Stomach smooth muscle (tissue), 2 donors: Measurements from ENCODE around the gene GABRG3.

ENCODE experiments used
- H3K27ac ChIP-seq: one replicate; pipeline ENCODE4 v1.7.0; 2013; ENCODE audit warnings: mild to moderate bottlenecking, low read length, inconsistent platforms
- H3K27me3 ChIP-seq, 2 donors: one replicate each; pipeline ENCODE4 v1.7.0; 2013; ENCODE audit warnings: low read length in 2 of 2; ENCODE audit not compliant: insufficient read depth in 2 of 2, control insufficient read depth in 1 of 2
- H3K36me3 ChIP-seq, 2 donors: one replicate each; pipeline ENCODE4 v1.7.0; 2013; ENCODE audit warnings: low read length in 2 of 2; ENCODE audit not compliant: control insufficient read depth in 2 of 2, insufficient read depth in 2 of 2
- H3K4me1 ChIP-seq: one replicate; pipeline ENCODE4 v1.7.0; 2013; ENCODE audit warnings: low read length; ENCODE audit not compliant: control insufficient read depth, insufficient read depth
- H3K4me3 ChIP-seq, 2 donors: one replicate each; pipeline ENCODE4 v1.7.0; 2013; ENCODE audit warnings: low read length in 2 of 2
- H3K9ac ChIP-seq, 2 donors: one replicate each; pipeline ENCODE4 v1.7.0; 2013; ENCODE audit warnings: low read length in 2 of 2, mild to moderate bottlenecking in 1 of 2
- H3K9me3 ChIP-seq, 2 donors: one replicate each; pipeline ENCODE4 v1.7.0; 2013; ENCODE audit warnings: low read length in 2 of 2; ENCODE audit not compliant: control insufficient read depth in 2 of 2
- donor health status: healthy.
- donor health status: Pancreatic carcinoma.

The GABRG3 gene

DNA sequence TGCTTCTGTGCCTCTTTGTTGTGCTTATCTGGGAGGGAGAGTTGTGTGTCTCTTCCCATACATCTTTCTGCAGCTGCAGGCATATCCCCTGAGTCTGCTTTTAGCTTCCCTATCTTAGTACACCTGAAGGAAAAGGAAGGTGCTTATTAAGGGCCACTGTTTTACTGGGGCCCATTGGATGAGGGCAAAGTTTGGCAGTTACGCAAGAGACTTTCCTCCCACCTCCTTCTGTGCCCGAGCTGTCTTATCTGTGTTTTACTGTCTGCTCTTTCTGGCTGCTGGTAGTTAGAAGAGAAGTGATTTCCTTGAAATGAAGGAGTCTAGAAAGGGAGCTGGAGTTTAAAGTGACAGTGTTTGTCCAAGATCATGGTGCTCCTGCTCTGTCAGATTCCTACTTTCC, 66.5 kb downstream of the GABRG3 start:
- no peak overlapping the region for H3K9ac ChIP-seq
- no peak overlapping the region for H3K4me3 ChIP-seq
- H3K4me1 ChIP-seq = no peaks in the 10 kb centered on the region
- no peak overlapping the region for H3K27ac ChIP-seq
- no peaks in the 10 kb centered on the region for H3K27me3 ChIP-seq
- H3K9me3 ChIP-seq = peaks cover 0 to 3% of the 10 kb centered on the region in 2 donors
- H3K36me3 ChIP-seq = no peaks in the 10 kb centered on the region

DNA sequence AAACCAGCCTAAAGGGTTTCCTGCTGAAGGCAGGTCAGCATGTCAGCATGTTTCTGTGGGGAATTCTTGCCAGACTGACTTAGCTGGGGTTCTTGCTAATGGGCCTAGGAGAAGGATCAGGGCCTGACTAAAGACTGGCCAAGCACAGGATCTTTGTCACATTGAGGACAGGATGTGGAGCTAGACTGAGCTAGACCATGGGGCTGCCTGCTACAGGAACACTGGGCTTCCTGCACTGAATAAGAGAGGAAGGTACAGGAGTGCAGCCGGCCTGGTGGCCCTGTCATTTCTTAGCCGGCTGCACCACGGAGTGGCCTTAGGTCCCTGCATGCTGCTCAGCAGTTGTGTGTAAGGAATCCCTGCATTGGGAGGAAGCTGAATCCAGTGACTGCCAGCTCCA, 68.2 kb downstream of the GABRG3 start:
- Histone ChIP-seq H3K36me3 (no peaks in the 10 kb centered on the region), H3K27me3 (no peaks in the 10 kb centered on the region), H3K9me3 (no peaks in the 10 kb centered on the region), H3K9ac (no peak overlapping the region), H3K4me1 (no peaks in the 10 kb centered on the region), H3K4me3 (no peak overlapping the region), H3K27ac (no peak overlapping the region)

DNA sequence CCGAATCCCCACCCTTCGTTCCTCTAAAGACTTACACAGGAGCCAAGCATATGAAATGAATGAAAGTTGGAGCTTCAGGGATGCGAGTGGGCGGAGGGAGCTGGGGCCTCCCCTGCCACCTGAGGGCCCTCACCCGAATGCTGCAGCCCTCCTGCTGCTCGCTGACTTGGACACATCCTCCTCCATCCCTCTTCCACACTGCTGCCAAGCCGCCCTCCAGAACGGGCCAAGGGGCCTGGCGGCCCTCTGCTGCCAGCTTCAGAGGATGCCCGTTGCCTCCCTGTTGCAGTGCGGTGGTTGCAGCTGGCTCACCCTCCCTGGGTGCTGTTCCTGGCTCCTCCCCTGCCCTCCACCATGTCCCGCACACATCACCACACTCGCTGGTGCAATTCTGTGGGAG, 71.2 kb downstream of the GABRG3 start:
- Histone ChIP-seq H3K4me3 (no peak overlapping the region), H3K27ac (no peak overlapping the region), H3K9ac (no peak overlapping the region), H3K27me3 (no peaks in the 10 kb centered on the region), H3K36me3 (no peaks in the 10 kb centered on the region), H3K9me3 (no peaks in the 10 kb centered on the region), H3K4me1 (no peaks in the 10 kb centered on the region)

DNA sequence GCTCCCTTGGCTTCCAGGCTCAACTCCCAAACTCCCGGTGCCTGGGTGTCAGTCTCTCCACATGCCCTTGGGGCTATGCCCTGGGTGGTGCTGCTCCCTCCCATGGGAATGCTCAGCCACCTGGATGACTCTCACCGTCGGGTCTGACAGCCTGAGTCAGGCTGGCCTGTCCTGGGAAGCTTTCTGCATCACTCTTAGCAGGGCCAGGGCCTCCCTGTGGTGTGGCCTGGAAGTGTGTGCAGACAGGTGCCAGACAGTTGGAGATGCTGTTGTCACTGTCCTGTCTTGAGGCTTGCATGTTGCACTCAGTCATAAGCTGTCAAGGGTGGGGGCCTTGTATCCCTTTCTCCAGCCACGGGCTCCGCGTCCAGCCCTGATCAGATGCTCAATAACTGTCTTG, 71.7 kb downstream of the GABRG3 start:
- H3K4me1 ChIP-seq = no peaks in the 10 kb centered on the region
- no peak overlapping the region for H3K27ac ChIP-seq
- no peak overlapping the region for H3K4me3 ChIP-seq

DNA sequence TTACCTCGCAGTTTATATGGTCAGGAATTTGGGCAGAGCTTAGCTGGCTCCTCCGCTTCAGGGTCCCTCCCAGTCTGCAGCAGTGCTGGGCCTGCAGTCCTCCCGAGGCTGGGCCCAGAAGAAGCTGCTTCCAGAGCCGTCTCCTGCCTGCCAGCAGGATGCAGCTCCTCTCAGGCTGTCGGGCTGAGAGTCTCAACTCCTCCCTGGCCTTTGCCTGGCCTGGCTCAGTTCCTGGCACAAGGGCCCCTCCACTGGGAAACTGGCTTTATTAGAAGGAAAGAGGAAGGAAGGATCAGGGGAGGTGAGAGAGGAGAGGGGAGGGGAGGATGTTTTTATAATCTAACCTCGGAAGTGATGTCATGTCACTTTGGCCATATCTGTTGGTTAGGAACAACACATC, 72.8 kb downstream of the GABRG3 start:
- Histone ChIP-seq H3K27me3 (no peaks in the 10 kb centered on the region), H3K4me3 (no peak overlapping the region), H3K27ac (no peak overlapping the region), H3K9me3 (no peaks in the 10 kb centered on the region), H3K9ac (no peak overlapping the region), H3K4me1 (no peaks in the 10 kb centered on the region), H3K36me3 (no peaks in the 10 kb centered on the region)

More for the DNA sequence above, 71.7 kb downstream of the GABRG3 start:
- Histone ChIP-seq H3K36me3 (no peaks in the 10 kb centered on the region), H3K27me3 (no peaks in the 10 kb centered on the region), H3K9ac (no peak overlapping the region), H3K9me3 (no peaks in the 10 kb centered on the region)

DNA sequence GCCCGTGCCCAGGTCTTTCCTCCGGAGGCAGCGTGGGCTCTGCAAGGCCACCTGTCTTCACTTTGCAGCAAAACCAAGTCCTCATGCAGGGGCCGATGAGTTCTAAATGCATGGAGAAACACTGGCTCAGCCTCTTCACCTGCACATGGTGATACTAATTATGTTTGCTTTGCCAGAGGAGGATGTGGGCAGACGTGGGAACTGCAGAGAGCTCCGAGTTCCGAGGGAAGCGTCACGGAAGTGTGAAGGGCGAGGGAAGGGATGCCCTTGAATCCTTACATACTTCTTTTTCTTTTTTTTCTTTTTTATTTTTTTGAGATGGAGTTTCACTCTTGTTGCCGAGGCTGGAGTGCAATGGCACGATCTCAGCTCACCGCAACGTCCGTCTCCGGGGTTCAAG, 74.8 kb downstream of the GABRG3 start:
- no peaks in the 10 kb centered on the region for H3K36me3 ChIP-seq
- H3K9ac ChIP-seq = no peak overlapping the region
- no peak overlapping the region for H3K4me3 ChIP-seq
- no peak overlapping the region for H3K27ac ChIP-seq
- no peaks in the 10 kb centered on the region for H3K27me3 ChIP-seq
- no peaks in the 10 kb centered on the region for H3K4me1 ChIP-seq
- H3K9me3 ChIP-seq = no peaks in the 10 kb centered on the region

DNA sequence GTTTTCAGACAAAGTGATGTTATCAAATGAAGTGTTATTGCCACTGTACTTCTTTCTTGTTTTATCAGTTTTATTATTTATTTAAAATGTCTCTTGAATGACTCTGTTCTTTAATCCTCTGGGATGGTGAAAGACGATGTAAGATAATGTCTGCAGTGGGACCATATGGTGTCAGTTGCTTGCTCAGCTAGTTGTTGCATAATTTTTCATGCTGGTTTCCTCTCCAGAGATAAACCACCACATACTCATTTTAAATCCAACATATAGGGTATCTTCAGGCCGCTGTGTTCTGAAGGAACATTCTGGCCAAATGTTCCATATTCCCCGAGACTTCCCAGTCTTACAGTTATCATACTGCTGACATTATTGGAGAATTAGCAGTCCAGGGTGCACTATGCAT, 75.9 kb downstream of the GABRG3 start:
- Histone ChIP-seq H3K27me3 (no peaks in the 10 kb centered on the region), H3K27ac (no peak overlapping the region), H3K4me3 (no peak overlapping the region), H3K9me3 (no peaks in the 10 kb centered on the region), H3K4me1 (no peaks in the 10 kb centered on the region), H3K9ac (no peak overlapping the region), H3K36me3 (no peaks in the 10 kb centered on the region)

DNA sequence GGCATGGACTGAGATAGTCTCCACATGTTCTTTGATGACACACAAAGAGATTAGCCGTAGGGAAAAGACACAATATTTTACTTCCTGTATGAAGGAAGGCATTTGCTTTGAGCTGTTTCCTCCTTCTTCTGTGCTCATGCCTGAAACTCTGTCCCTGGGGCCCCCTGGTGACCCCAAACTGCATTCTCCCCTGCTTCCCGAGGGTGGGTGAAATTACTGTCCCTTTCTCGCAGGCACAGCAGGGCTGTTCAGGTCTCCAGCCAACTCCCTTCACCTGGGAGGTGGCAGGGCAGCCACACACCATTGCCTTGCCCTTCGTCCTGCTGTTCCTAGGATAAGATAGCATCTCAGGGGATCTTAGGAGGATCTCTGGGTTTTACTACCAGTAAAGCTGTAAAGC, 79.2 kb downstream of the GABRG3 start:
- no peaks in the 10 kb centered on the region for H3K36me3 ChIP-seq
- H3K27me3 ChIP-seq = no peaks in the 10 kb centered on the region
- H3K9me3 ChIP-seq = peaks cover 0 to 3% of the 10 kb centered on the region in 2 donors
- H3K9ac ChIP-seq = no peak overlapping the region
- no peaks in the 10 kb centered on the region for H3K4me1 ChIP-seq
- no peak overlapping the region for H3K27ac ChIP-seq
- no peak overlapping the region for H3K4me3 ChIP-seq

DNA sequence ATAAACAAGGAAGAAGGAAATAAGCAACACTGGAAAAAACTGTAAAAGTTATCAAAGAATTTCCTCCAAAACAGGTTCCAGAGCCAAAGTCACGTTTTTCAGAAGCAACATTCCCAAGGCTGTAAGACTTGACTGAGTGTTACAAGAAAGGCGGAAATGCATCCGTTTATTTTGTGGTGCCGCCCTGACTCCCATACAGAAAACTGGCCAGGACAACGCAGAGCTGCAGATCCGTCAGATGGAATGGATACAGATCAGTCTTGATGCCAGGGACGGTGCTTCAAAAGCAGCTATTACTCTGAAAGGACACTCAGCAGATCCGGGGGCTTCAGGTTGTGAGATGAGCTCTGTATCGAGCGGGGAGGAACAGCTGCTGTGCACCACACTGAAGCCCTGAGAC, 83.4 kb downstream of the GABRG3 start:
- H3K36me3 ChIP-seq = no peaks in the 10 kb centered on the region
- no peaks in the 10 kb centered on the region for H3K4me1 ChIP-seq
- H3K4me3 ChIP-seq = no peak overlapping the region
- H3K27me3 ChIP-seq = no peaks in the 10 kb centered on the region
- H3K27ac ChIP-seq = no peak overlapping the region
- H3K9ac ChIP-seq = no peak overlapping the region
- H3K9me3 ChIP-seq = peaks cover 0 to 3% of the 10 kb centered on the region in 2 donors

DNA sequence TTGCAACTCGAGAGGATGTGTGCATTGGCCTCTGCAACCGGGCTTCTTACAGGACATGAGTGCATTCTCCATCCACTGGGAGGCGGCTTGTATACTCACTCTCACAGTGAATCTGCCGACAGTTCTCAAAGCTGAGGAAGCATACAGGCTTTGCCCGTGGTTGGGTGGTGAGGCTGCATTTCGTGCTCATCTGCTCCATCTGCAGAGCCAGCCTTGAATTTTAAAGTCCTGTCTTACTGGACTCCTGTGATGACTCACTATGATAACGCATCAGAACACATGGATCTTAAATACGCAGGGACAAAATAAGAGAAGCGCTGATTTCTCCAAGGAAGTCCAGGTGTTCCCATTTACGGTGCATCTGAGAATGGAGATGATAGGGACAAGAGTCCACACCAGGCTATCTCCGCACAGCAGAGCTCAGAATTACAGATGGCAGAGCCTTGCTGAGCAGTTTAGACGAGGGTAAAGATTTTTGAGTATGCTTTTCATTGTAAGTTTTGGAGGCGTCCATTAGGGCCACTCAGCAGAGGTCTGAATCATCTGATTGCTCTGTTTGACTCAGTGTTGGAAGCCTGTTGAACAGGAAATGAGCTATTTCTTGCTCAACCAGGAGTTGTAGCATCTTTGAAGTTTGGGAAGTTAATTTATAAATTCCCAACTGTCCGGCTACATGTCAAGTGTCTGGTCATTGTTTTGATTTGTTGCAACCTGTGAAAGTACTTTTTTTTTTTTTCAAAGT, 87.1 kb downstream of the GABRG3 start:
- no peak overlapping the region for H3K9ac ChIP-seq
- H3K4me1 ChIP-seq = no peaks in the 10 kb centered on the region
- no peaks in the 10 kb centered on the region for H3K36me3 ChIP-seq
- no peak overlapping the region for H3K27ac ChIP-seq
- no peaks in the 10 kb centered on the region for H3K27me3 ChIP-seq
- H3K9me3 ChIP-seq = peaks cover 0 to 3% of the 10 kb centered on the region in 2 donors
- no peak overlapping the region for H3K4me3 ChIP-seq

DNA sequence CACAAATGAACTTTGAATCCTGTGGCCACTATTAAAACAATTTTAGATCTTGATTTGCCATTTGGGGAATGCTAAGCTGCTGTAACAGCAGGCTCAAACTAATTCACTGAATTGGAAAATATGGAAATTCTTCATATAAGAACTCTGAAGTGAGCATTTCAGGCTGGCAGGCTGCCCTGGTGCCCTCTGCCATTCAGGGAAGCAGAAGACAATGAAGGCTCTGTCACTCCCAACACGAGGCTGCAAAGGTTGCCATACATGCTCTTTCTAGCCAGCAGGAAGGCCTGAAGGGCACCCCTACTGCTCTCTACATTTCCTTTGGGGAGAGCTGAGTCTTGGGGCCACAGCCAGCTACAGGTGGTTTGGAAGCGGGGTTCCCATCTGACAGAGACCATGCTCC, 88.0 kb downstream of the GABRG3 start:
- Histone ChIP-seq H3K9me3 (no peaks in the 10 kb centered on the region), H3K4me1 (no peaks in the 10 kb centered on the region), H3K4me3 (no peak overlapping the region), H3K9ac (no peak overlapping the region), H3K36me3 (no peaks in the 10 kb centered on the region), H3K27ac (no peak overlapping the region), H3K27me3 (no peaks in the 10 kb centered on the region)
